NCI-H69 (cell line): ENCODE measurements around the gene CCDC138.
A peak's percentile ranks its signal among the peaks of the same experiment; 100 is the strongest.

Source experiments
- DNase-seq: peaks from one replicate; lab custom pipeline; 2025; lab: John Stamatoyannopoulos, UW

Gene CCDC138

GRCh38 chr2:108896741-108897140 is 110.2 kb downstream of the CCDC138 start:
- DNase-seq: no peak

GRCh38 chr2:108898315-108899082 is 111.9 kb downstream of the CCDC138 start:
- no peak for DNase-seq

DNA sequence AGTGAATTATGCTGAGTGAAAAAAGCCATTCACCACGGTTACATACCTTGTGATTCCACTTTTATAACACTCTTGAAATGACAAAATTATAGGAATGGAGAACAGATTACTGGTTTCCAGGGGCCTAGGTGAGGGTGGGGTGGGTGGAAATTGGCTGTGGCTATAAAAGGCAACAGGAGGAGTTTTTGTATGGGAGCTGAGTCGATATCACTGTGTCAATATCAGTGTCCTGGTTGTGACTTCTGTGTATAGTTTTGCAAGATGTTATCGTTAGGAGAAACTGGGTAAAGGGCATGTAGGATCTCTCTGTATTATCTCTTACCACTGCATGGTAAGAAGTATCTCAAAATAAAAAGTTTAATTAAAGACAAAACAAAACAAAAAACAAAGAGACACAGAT is 118.1 kb downstream of the CCDC138 start:
- DNase-seq: no peak

DNA sequence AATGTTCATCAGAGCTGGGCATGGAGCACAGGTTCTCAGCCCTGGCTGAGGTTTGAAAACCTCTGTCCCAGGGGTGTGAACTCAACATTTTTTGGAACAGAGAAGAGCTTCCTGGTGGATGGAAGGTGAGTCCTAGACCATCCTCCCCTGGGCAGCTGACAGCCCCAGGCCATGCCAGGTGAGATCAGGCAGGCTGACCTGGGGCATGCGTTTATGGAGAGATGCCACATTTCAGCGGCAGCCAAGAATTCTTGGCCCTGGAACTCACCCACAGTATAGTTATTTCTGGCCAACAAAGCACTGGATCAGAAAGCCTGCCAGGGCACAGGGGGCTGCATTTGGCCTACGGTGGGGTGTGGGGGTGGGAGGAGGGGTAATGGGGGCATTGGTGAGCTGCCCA is 118.6 kb downstream of the CCDC138 start:
- no peak for DNase-seq

GRCh38 chr2:108905906-108906305 is 119.3 kb downstream of the CCDC138 start:
- DNase-seq: no peak

- no peak for DNase-seq
Observed at GRCh38 chr2:108906403-108907077, 120.0 kb downstream of the CCDC138 start.

- peak; percentile 91 for DNase-seq
Observed at GRCh38 chr2:108907822-108908712, 121.5 kb downstream of the CCDC138 start.

DNA sequence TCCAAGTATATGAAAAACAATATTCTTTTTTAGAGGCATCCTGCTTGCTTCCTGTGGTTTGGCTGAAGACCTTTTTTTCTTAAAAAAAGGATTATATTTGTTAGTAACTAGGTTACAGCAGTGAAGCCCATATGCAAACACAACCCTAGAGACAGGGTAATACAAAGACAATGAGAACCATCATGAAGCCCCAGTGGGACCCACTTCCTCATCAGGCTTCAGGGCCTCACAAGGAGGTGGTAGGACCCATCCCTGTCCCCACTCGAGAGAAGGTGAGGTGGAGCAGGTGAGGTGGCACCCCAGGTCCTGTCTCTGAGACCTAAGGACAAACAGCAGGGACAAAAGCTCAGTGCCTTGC is 122.1 kb downstream of the CCDC138 start:
- DNase-seq: peak; percentile 19

- no peak for DNase-seq
Observed at GRCh38 chr2:108909275-108909823, 122.8 kb downstream of the CCDC138 start.

- DNase-seq: no peak
Observed at GRCh38 chr2:108910011-108910431, 123.5 kb downstream of the CCDC138 start.

GRCh38 chr2:108910541-108911396 is 124.2 kb downstream of the CCDC138 start:
- DNase-seq: no peak

GRCh38 chr2:108911401-108911800 is 124.8 kb downstream of the CCDC138 start:
- no peak for DNase-seq

DNA sequence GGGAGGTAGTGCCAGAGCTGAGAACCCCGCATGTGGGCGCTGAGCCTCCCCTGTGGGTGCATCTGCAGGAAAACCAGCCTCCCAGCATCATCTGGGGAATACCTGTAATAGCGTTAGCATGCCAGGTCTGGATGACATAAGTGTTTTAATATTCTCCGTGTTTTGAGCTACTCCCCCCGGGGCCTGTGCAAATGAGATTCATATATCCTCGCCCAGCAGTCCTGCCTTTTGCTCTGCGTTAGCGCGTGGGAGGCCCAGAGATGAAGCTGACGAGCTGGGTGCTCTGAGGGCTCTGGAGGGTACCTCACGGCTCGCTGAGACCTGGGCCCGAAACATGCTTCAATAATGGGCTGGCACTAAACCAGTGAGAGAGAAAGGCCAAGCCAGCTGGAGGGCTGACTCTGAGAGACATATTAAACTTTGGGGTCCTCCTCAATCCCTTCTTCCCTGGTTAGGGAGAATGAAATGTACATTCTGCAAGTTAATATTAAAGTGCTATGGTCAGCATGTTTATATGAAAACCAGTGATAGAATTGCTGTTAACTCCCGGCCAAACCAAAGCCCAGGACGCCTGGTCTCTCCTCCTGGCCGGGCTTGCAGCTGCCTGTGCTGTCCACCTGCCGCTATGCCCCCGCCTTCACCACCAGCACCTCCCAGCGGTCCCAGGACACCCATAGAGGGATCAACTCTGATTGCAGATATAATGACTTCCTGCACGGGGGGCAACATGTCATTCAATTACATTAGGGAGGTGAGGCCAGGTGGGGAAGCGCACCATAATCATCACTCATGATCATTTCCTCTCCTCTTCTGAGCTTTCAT is 125.4 kb downstream of the CCDC138 start:
- peak; percentile 37 for DNase-seq

GRCh38 chr2:108912629-108912902 is 126.0 kb downstream of the CCDC138 start:
- no peak for DNase-seq

DNA sequence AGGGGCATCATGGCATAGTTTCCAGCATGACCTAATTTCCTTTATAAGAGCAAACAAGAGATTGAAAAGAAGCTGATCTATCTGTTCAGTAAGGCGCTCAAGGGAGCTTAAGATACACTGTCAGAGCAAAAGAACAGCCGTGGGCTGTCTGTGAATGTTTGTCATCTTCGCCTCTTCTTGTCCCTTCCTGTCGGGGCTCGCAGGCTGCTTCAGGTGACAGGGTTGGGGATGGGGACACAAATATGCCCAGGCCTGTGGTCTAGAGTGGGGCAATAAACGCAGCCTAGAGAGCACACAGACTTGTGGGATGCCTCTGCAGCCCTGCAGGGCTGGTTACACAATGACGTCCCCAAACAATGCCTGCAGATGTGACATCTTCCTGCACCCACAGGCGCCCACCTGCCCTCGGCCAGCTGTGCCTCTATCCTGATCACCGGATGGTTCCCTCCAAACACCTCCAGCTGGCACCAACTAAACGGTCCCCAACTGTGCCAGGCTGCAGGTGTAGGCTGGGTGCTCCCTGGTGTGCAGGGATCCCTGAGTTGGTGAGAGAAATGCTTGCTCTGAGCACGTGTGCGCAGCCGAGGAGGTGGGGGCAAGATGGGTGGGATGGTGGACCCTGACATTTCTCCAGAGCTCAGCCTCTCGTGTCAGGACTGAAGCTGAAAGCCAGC is 129.7 kb downstream of the CCDC138 start:
- peak; percentile 80 for DNase-seq

GRCh38 chr2:108916796-108917421 is 130.3 kb downstream of the CCDC138 start:
- DNase-seq: peak; percentile 49

DNA sequence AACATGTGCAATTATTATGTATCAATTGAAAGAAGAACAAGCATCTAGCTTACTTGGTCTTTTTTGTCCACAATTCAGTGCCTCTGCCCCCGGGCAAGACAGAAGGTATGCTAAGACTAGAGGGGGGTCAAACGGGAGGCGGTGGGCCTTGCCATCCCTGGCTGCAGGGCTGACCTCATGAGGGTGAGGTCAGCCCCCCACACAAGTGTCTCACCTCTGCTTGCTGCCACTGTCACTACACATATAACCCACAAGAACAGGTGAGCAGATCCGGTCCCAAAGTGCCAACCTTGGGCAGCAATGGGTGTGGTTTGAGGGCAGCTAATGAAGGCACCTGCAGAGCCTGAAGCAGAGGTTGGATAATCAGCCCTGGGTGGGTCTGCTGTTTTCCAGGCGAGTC is 131.0 kb downstream of the CCDC138 start:
- peak; percentile 17 for DNase-seq

DNA sequence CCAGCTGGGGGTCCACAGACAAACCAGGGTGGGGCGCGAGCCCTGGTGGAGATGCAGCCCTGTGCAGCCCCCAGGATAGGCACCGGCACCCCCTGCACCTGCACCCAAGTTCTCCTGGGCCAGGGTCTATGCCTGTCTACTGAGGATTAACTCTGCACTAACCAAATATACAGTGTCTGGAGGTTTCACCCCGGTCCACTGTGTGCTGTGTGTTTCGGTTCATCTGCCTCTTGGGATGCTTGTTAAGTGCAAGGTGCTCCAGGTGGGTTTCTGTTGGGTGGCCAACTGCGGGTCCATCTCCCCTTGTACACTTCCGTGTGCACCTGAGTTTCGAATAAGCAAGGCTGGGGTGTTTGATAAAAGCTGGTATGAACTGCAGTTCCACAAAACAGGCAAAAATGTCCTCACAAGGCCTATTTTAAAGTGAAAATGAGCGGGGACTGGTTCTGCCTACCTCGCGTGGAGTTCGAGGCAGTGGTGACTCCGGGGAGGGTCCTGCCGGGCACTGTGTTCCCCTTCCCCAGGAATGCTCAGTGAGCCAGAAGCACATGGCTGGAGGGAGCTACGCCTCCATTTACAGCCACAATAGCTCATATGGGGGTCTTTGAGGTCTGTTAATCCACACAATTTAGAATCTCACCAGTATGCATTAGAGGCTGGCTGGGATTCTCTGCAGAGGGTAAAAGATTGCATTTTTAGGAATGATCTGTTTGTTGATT is 131.7 kb downstream of the CCDC138 start:
- no peak for DNase-seq

DNA sequence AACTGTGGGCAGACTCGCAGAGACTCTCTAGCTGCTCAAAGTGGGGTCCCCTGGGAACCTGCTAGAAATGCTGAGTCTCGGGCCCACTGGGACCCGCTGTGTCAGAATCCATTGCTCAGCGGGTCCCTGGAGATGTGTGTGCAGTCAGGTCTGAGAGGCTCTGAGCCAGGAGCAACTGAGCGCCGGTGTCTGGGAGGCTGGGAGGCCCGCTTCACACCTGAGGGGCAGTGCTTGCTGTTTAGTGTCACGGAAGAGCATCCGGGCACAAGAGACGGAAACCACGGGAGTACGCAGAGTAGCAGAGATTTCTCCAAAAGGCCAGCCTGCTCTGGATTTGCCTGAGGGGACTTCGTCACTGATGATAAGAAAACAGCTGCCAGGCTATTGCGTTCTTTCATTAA is 132.4 kb downstream of the CCDC138 start:
- no peak for DNase-seq
